Upper lobe of left lung (tissue), 4 donors: ENCODE results near the gene ZKSCAN2.

ENCODE experiments used
- EP300 ChIP-seq, 4 donors: sonication (generic); formaldehyde crosslinking; IDR thresholded peaks; one replicate each; pipeline ENCODE4 v1.5.1; 2017; ENCODE audit warnings: antibody characterized with exemption in 4 of 4, control low read depth in 2 of 4
- POLR2A ChIP-seq, 4 donors: fragments of 450-650 bp; IDR thresholded peaks; one replicate each; pipeline ENCODE4 v1.5.1; 2016 to 2017; ENCODE audit warnings: antibody characterized with exemption in 4 of 4, mild to moderate bottlenecking in 2 of 4
- TF ChIP-seq, protein P1 (sequence below), 6 experiments: fragments of 450-650 bp in 4 of 6; fragments of 200-600 bp in 2 of 6; sonication (generic) in 2 of 6; IDR thresholded peaks; one replicate each; pipeline ENCODE4 v1.5.1; 2016 to 2019; ENCODE audit warnings: antibody characterized with exemption in 6 of 6

DNA sequence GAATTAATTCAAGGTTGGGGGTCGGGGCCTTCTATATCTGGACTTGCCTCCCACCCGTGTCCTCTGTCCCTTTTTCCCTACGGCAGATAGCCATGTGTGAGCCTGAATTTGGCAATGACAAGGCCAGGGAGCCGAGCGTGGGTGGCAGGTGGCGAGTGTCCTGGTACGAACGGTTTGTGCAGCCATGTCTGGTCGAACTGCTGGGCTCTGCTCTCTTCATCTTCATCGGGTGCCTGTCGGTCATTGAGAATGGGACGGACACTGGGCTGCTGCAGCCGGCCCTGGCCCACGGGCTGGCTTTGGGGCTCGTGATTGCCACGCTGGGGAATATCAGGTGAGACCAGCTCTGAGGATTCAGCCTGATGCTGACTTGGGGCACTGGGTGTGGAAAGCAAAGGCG, 40.5 kb downstream of the ZKSCAN2 start:
- TF ChIP-seq POLR2A (IDR thresholded peaks at IDR 0.05) (no peak), EP300 (IDR thresholded peaks at IDR 0.05) (no peak)
- TF ChIP-seq, protein P1, sequence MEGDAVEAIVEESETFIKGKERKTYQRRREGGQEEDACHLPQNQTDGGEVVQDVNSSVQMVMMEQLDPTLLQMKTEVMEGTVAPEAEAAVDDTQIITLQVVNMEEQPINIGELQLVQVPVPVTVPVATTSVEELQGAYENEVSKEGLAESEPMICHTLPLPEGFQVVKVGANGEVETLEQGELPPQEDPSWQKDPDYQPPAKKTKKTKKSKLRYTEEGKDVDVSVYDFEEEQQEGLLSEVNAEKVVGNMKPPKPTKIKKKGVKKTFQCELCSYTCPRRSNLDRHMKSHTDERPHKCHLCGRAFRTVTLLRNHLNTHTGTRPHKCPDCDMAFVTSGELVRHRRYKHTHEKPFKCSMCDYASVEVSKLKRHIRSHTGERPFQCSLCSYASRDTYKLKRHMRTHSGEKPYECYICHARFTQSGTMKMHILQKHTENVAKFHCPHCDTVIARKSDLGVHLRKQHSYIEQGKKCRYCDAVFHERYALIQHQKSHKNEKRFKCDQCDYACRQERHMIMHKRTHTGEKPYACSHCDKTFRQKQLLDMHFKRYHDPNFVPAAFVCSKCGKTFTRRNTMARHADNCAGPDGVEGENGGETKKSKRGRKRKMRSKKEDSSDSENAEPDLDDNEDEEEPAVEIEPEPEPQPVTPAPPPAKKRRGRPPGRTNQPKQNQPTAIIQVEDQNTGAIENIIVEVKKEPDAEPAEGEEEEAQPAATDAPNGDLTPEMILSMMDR (IDR thresholded peaks at IDR 0.05): no peak
